Endodermal cell (in vitro differentiated cells): ENCODE results near the gene SORCS2. TPM values are rescaled to one million over a fixed set of nuclear protein-coding genes. Genes with fewer than 3 reads are reported as not detected.

Source experiments
- DNase-seq: peaks from one replicate; pipeline ENCODE4 v3.0.0-alpha.2; 2017
- H3K27ac ChIP-seq: 2 replicates; pipeline ENCODE4 v1.5.1; 2013; ENCODE audit warnings: mild to moderate bottlenecking, low read depth, low read length, moderate library complexity
- H3K27me3 ChIP-seq: 2 replicates; pipeline ENCODE4 v1.6.1; 2013; ENCODE audit warnings: mild to moderate bottlenecking, low read length, moderate library complexity; ENCODE audit not compliant: insufficient read depth, control insufficient read depth, poor library complexity, severe bottlenecking
- H3K36me3 ChIP-seq: 2 replicates; pipeline ENCODE4 v1.7.0; 2013; ENCODE audit warnings: mild to moderate bottlenecking, low read length, moderate library complexity; ENCODE audit not compliant: control insufficient read depth, insufficient read depth
- H3K4me1 ChIP-seq: one replicate; pipeline ENCODE4 v1.7.0; 2013; ENCODE audit warnings: low read length; ENCODE audit not compliant: control insufficient read depth, insufficient read depth
- H3K4me3 ChIP-seq: 2 replicates; pipeline ENCODE4 v1.5.1; 2013; ENCODE audit warnings: mild to moderate bottlenecking, low read length, moderate library complexity
- H3K9ac ChIP-seq: 2 replicates; pipeline ENCODE4 v1.6.1; 2013; ENCODE audit warnings: mild to moderate bottlenecking, low read length, moderate library complexity; ENCODE audit not compliant: poor library complexity, severe bottlenecking; ENCODE audit errors: extremely low read depth
- H3K9me3 ChIP-seq: 2 replicates; pipeline ENCODE4 v1.6.1; 2013; ENCODE audit warnings: mild to moderate bottlenecking, low read length, moderate library complexity; ENCODE audit not compliant: control insufficient read depth
- H3K27ac Mint-ChIP-seq: 2 replicates; pipeline ENCODE4 v1.8.0; 2020; ENCODE audit warnings: mixed read lengths
- H3K27me3 Mint-ChIP-seq: 2 replicates; pipeline ENCODE4 v1.8.0; 2021; ENCODE audit warnings: mild to moderate bottlenecking, mixed read lengths; ENCODE audit not compliant: insufficient read depth
- H3K36me3 Mint-ChIP-seq: 2 replicates; pipeline ENCODE4 v1.8.0; 2020; ENCODE audit warnings: low read depth, mixed read lengths
- H3K4me1 Mint-ChIP-seq: 2 replicates; pipeline ENCODE4 v1.8.0; 2020; ENCODE audit warnings: mixed read lengths
- H3K4me3 Mint-ChIP-seq: 2 replicates; pipeline ENCODE4 v1.8.0; 2020; ENCODE audit warnings: mild to moderate bottlenecking, moderate library complexity, mixed read lengths
- H3K9me3 Mint-ChIP-seq: 2 replicates; pipeline ENCODE4 v1.8.0; 2020; ENCODE audit warnings: mild to moderate bottlenecking, mixed read lengths
- CTCF ChIP-seq: fragments of 200-600 bp; sonication (generic); conservative IDR thresholded peaks from 2 replicates; pipeline ENCODE4 v1.5.0; 2021; ENCODE audit warnings: antibody characterized with exemption, mild to moderate bottlenecking
- WGBS, 2 experiments: methylation state at CpG; one replicate each; pipeline versions ENCODE4 v1.1.5 to v1.1.7; 2013; ENCODE audit warnings: missing lambda C conversion rate in 2 of 2, mixed read lengths in 1 of 2; ENCODE audit not compliant: insufficient coverage in 1 of 2, insufficient read length in 1 of 2; 5-methylcytosine and 5-hydroxymethylcytosine counted together
- total RNA-seq, 2 donors: library from RNA; stranded (reverse); fragmentation: NEBNext Ultra II Directional in 1 of 2; extraction: Animal tissue kit (Norgen Biotek cat#: 25700) in 1 of 2; gene quantifications; 2 replicates in 1 of 2; 3 replicates in 1 of 2; pipeline ENCODE4 v1.2.1, GENCODE V29; 2021

Gene SORCS2
- total RNA-seq, 2 donors from 2014 or later, result 1.4 to 1.9 TPM

- H3K4me1 Mint-ChIP-seq, result peaks cover 5% of the 10 kb centered on the region
- H3K27me3 Mint-ChIP-seq, result no peaks in the 10 kb centered on the region
- H3K27me3 ChIP-seq, result no peaks in the 10 kb centered on the region
- H3K9ac ChIP-seq, result no peak overlapping the region
- no peak for DNase-seq
- no peaks in the 10 kb centered on the region for H3K9me3 ChIP-seq
- no peak overlapping the region for H3K27ac Mint-ChIP-seq
- TF ChIP-seq CTCF, result no peak
- H3K9me3 Mint-ChIP-seq, result peaks cover 2% of the 10 kb centered on the region
- H3K36me3 Mint-ChIP-seq, result no peaks in the 10 kb centered on the region
- no peak overlapping the region for H3K4me3 Mint-ChIP-seq
- 90 to 92% methylated on average over 7 to 8 of the region's 8 CpGs for WGBS, 2 experiments
- no peaks in the 10 kb centered on the region for H3K4me1 ChIP-seq
- no peak overlapping the region for H3K27ac ChIP-seq
- no peaks in the 10 kb centered on the region for H3K36me3 ChIP-seq
- H3K4me3 ChIP-seq, result no peak overlapping the region
Measured at GRCh38 chr4:7470522-7471128, 278.3 kb downstream of the SORCS2 start.

GRCh38 chr4:7472442-7473013 lies 280.2 kb downstream of the SORCS2 start:
- Histone ChIP-seq H3K27me3 (no peaks in the 10 kb centered on the region), H3K4me3 (no peak overlapping the region), H3K4me1 (no peaks in the 10 kb centered on the region), H3K36me3 (no peaks in the 10 kb centered on the region), H3K9ac (no peak overlapping the region), H3K27ac (peak overlapping the region; percentile 81), H3K9me3 (no peaks in the 10 kb centered on the region)
- TF ChIP-seq CTCF, result no peak
- Mint-ChIP-seq H3K9me3 (no peaks in the 10 kb centered on the region), H3K4me3 (no peak overlapping the region), H3K4me1 (peaks cover 5% of the 10 kb centered on the region), H3K27ac (no peak overlapping the region), H3K27me3 (no peaks in the 10 kb centered on the region), H3K36me3 (no peaks in the 10 kb centered on the region)
- WGBS, 2 experiments, result 65 to 67% methylated on average over 6 to 19 of the region's 19 CpGs
- DNase-seq, result no peak

GRCh38 chr4:7473081-7473480 lies 280.7 kb downstream of the SORCS2 start:
- no peak for TF ChIP-seq CTCF
- no peak for DNase-seq
- H3K4me1 Mint-ChIP-seq, result peaks cover 5% of the 10 kb centered on the region
- H3K4me3 ChIP-seq, result no peak overlapping the region
- 88 to 89% methylated on average over 8 to 10 of the region's 10 CpGs for WGBS, 2 experiments
- H3K27ac ChIP-seq, result no peak overlapping the region
- no peaks in the 10 kb centered on the region for H3K4me1 ChIP-seq
- no peaks in the 10 kb centered on the region for H3K27me3 ChIP-seq
- H3K27ac Mint-ChIP-seq, result no peak overlapping the region
- no peak overlapping the region for H3K9ac ChIP-seq
- H3K4me3 Mint-ChIP-seq, result no peak overlapping the region
- H3K27me3 Mint-ChIP-seq, result no peaks in the 10 kb centered on the region
- H3K36me3 ChIP-seq, result no peaks in the 10 kb centered on the region
- H3K9me3 Mint-ChIP-seq, result no peaks in the 10 kb centered on the region
- no peaks in the 10 kb centered on the region for H3K9me3 ChIP-seq
- H3K36me3 Mint-ChIP-seq, result no peaks in the 10 kb centered on the region
